ENCODE results near the gene CADPS.

Gene CADPS

DNA sequence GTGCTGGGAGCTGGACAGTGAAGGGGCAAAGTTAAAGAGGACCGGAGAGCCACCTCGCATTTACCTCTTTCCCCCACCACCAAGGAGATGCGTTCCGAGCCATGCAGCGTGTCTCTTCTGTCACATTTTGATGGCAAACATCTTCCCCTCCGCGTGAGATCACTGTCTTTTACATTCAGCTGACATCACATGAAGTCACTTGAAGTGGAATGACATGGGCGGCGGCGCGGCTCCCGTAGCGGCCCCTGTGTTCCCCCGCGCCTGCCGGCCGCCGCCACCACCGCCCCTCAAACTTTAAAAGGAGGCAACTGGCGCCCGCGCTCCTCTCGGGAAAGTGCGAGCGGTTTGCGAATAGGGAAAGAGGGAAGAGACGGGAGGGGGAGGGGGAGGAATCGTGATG is 502.0 kb downstream of the CADPS start, which contains the start of gene FEZF2:
TSS of gene FEZF2 (minus strand) at position 336 of the 400 bp plus-strand sequence. CDS start 682 bp downstream, outside the sequence.
- no peak within 1 kb of the TSS for H3K4me3 Mint-ChIP-seq
- H3K27ac Mint-ChIP-seq, result no peak within 1 kb of the TSS
- no peaks in the 10 kb centered on the region for H3K9me3 Mint-ChIP-seq
- no peak for DNase-seq
- TF ChIP-seq, protein P1, sequence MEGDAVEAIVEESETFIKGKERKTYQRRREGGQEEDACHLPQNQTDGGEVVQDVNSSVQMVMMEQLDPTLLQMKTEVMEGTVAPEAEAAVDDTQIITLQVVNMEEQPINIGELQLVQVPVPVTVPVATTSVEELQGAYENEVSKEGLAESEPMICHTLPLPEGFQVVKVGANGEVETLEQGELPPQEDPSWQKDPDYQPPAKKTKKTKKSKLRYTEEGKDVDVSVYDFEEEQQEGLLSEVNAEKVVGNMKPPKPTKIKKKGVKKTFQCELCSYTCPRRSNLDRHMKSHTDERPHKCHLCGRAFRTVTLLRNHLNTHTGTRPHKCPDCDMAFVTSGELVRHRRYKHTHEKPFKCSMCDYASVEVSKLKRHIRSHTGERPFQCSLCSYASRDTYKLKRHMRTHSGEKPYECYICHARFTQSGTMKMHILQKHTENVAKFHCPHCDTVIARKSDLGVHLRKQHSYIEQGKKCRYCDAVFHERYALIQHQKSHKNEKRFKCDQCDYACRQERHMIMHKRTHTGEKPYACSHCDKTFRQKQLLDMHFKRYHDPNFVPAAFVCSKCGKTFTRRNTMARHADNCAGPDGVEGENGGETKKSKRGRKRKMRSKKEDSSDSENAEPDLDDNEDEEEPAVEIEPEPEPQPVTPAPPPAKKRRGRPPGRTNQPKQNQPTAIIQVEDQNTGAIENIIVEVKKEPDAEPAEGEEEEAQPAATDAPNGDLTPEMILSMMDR (IDR thresholded peaks at IDR 0.05), result no peak
- H3K36me3 Mint-ChIP-seq (ENCODE audit: low read depth), result no peaks in the 10 kb centered on the region
- peaks cover 26% of the 10 kb centered on the region for H3K4me1 Mint-ChIP-seq
- peaks cover 100% of the 10 kb centered on the region for H3K27me3 Mint-ChIP-seq (ENCODE audit: low read depth, poor library complexity)

DNA sequence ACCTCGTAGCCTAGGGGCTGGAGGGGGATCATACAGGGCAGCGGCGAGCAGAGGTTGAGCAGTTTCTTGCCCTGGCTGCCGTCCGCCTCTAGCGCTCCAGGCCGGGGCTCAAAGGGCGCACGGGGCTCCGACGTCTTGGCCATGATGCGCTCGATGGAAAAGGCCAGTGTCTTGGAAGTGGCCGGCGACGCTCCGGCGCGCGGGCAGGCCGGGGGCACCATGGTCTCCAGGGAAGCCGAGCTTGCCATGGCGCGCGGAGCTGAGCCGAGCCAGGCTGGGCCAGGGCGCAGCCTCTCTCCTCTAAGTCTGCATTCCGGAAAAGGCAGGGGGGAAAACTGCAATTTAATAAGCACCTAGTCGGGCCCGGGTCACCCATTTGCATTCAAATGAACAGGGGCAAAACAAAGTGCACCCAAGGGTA is 502.6 kb downstream of the CADPS start:
- H3K4me1 Mint-ChIP-seq, result peaks cover 22% of the 10 kb centered on the region
- no peak overlapping the region for H3K27ac Mint-ChIP-seq
- no peaks in the 10 kb centered on the region for H3K9me3 Mint-ChIP-seq
- peaks cover 100% of the 10 kb centered on the region for H3K27me3 Mint-ChIP-seq (ENCODE audit: low read depth, poor library complexity)
- no peak for DNase-seq
- H3K36me3 Mint-ChIP-seq (ENCODE audit: low read depth), result no peaks in the 10 kb centered on the region
- TF ChIP-seq, protein P1 (IDR thresholded peaks at IDR 0.05), result no peak
- H3K4me3 Mint-ChIP-seq, result no peak overlapping the region

DNA sequence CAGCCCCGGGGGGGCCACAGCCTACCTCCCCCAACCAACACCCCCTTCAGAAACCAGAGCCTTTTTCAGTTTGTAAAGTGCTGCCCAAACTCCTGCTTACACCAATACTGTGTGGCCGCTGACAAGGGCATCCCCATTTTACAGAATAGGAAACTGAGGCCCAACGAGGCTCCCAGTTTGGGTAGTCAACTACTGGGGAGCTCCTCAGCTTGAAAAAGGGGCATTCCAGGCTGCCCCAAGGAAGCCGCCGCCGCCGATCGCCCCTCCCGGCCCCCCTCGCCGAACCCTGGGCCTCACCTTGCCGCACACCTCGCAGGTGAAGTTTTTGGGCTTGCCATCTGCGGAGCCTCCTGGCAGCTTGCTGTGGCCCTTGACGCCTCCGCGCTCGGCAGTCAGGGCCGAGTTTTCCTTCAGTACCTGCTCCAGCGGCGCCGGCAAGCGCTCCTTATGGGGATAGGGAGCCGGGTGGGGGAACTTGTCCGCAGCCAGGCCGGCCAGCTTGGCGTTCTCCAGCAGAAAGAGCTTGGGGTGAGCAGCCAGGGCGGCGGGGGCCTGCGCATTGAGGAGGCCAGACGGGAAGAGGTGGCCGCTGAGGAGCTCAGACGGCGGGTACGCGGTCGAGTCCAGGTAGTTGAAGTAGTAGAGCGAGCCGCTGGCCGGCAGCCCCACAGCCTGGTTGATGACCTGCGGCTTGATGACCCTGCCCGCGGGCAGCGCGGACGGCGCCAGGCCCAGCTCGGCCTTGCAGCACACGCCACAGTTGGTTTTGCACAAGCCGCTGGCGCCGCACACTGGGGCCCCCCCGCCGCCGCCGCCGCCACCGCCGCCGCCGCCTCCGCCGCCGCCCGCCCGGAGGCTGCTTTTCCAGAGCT is 503.3 kb downstream of the CADPS start:
- no peaks in the 10 kb centered on the region for H3K9me3 Mint-ChIP-seq
- H3K27me3 Mint-ChIP-seq (ENCODE audit: low read depth, poor library complexity), result peaks cover 100% of the 10 kb centered on the region
- DNase-seq, result no peak
- no peak overlapping the region for H3K27ac Mint-ChIP-seq
- H3K36me3 Mint-ChIP-seq (ENCODE audit: low read depth), result no peaks in the 10 kb centered on the region
- H3K4me1 Mint-ChIP-seq, result peaks cover 22% of the 10 kb centered on the region
- H3K4me3 Mint-ChIP-seq, result peak overlapping the region; percentile 25
- TF ChIP-seq, protein P1 (IDR thresholded peaks at IDR 0.05), result no peak

DNA sequence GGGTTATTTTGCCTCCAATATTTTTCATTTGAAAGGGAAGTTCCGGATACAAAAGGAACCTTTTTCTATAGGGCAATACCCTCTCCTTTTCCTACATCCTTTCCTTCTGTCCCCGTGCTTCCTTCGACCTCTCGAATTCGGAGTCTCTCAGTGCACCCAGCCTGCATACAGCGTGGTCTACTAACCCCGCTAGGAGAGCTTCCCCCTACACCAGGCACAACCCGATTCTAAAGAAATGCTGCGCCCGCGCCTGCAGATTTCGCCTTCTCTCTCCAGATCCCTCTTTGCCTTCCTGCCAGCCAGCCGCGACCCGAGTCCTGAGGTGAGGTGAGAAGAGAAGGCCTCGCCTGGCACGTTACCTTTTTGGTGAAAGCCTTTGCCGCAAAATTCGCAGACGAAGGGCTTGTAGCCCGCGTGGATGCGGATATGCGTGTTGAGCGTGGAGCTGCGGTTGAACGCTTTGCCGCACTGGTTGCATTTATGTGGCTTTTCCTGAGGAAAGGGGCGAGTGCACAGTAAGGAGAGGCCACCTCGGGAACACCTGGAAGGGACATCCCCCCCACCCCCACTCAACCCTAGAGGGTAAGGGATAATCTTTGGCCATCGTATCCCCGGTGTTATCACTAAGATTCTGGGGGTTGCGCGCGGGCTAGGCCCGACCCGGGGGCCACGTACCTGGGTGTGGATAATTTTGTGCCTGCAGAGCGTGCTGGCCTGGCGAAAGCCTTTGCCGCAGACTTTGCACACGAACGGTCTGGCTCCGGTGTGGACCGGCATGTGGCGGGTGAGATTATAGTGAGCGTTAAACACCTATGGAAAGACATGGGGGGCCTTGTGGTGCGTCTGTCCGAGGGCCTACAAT is 504.1 kb downstream of the CADPS start:
- peaks cover 100% of the 10 kb centered on the region for H3K27me3 Mint-ChIP-seq (ENCODE audit: low read depth, poor library complexity)
- DNase-seq, result no peak
- peaks cover 22% of the 10 kb centered on the region for H3K4me1 Mint-ChIP-seq
- H3K27ac Mint-ChIP-seq, result no peak overlapping the region
- TF ChIP-seq, protein P1 (IDR thresholded peaks at IDR 0.05), result no peak
- H3K36me3 Mint-ChIP-seq (ENCODE audit: low read depth), result no peaks in the 10 kb centered on the region
- no peaks in the 10 kb centered on the region for H3K9me3 Mint-ChIP-seq
- peak overlapping the region; percentile 46 for H3K4me3 Mint-ChIP-seq

DNA sequence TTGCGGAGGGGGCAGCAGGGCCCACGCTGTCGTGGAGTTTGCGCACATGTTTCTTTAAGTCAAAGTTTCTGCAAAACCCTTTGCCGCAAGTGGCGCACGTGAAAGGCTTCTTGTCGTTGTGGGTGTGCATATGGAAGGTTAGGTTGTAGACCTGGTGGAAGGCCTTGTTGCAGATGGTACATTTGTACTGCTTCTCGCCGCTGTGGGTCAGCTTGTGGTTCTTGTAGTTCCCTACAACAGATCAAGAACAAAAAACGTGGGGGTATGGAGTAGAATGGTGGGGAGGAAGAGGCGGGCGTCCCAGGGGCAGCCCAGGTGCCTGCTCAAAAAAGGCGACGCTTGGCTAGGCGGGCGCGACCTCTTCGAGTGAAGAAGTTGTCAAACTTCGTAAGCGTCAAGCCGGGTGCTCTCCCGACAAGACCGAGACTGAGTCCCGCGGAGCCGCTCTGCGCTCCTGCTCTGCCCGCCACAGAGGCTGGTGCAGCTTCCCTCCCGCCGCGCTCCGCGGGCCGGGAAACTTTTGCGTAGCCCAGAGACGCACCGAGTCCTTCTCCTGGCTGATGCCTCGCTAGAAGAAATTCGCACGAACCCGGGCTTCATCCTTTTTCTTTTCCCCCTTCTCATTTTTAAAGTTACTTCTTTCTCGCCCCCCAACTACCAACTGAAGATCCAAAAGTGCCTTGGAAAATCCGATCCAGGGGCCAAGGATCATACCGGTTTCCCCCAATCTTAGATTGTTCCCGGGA is 504.9 kb downstream of the CADPS start:
- Mint-ChIP-seq H3K36me3 (ENCODE audit: low read depth) (no peaks in the 10 kb centered on the region), H3K4me3 (peak overlapping the region; percentile 46), H3K27me3 (ENCODE audit: low read depth, poor library complexity) (peaks cover 100% of the 10 kb centered on the region), H3K27ac (no peak overlapping the region), H3K9me3 (no peaks in the 10 kb centered on the region), H3K4me1 (peaks cover 22% of the 10 kb centered on the region)
- peak; percentile 57 for DNase-seq
- TF ChIP-seq, protein P1 (IDR thresholded peaks at IDR 0.05), result no peak
